ENCODE measurements around the gene PNPLA8. TPM values are rescaled to one million over a fixed set of nuclear protein-coding genes. Genes with fewer than 3 reads are reported as not detected.
A peak's percentile ranks its signal among the peaks of the same experiment; 100 is the strongest.

Gene PNPLA8
- total and polyA plus RNA-seq, 7 donors: 30.3 to 103 (median 60.1) TPM

DNA sequence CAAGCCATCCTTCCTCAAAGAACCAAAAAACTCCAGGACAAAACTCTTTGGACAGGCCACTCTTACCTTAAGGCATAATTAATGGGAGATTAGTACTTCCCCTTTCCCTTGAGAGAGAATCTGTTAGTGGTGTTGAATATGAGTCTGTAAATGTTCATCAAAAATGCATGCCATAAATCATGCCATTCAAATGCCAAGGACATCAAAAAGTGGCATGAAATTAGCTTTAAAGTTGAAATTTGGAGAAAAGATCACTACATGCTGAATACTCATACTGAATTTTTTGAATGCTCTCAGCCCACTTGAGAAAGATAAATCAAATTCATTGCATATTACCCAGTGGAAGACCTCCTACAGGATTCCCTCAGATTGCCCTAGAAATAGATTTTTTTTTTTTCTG lies 76.4 kb downstream of the PNPLA8 start:
- TF ChIP-seq, protein P1, sequence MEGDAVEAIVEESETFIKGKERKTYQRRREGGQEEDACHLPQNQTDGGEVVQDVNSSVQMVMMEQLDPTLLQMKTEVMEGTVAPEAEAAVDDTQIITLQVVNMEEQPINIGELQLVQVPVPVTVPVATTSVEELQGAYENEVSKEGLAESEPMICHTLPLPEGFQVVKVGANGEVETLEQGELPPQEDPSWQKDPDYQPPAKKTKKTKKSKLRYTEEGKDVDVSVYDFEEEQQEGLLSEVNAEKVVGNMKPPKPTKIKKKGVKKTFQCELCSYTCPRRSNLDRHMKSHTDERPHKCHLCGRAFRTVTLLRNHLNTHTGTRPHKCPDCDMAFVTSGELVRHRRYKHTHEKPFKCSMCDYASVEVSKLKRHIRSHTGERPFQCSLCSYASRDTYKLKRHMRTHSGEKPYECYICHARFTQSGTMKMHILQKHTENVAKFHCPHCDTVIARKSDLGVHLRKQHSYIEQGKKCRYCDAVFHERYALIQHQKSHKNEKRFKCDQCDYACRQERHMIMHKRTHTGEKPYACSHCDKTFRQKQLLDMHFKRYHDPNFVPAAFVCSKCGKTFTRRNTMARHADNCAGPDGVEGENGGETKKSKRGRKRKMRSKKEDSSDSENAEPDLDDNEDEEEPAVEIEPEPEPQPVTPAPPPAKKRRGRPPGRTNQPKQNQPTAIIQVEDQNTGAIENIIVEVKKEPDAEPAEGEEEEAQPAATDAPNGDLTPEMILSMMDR (IDR thresholded peaks at IDR 0.05): no peak
- intact Hi-C loops (cut with DNase I): no loop called here
- Histone ChIP-seq H3K27ac (no peak overlapping the region), H3K9me3 (no peaks in the 10 kb centered on the region), H3K4me3 (no peak overlapping the region), H3K27me3 (ENCODE audit: insufficient read depth in 3 of 3, low read length in 2 of 3) (peaks cover 0 to 32% (median 3%) of the 10 kb centered on the region in 3 donors), H3K36me3 (ENCODE audit: insufficient read depth in 1 of 2, low read depth in 1 of 2) (no peaks in the 10 kb centered on the region), H3K4me1 (peaks cover 2% of the 10 kb centered on the region)
- DNase-seq (no peak), ATAC-seq (no peak)

DNA sequence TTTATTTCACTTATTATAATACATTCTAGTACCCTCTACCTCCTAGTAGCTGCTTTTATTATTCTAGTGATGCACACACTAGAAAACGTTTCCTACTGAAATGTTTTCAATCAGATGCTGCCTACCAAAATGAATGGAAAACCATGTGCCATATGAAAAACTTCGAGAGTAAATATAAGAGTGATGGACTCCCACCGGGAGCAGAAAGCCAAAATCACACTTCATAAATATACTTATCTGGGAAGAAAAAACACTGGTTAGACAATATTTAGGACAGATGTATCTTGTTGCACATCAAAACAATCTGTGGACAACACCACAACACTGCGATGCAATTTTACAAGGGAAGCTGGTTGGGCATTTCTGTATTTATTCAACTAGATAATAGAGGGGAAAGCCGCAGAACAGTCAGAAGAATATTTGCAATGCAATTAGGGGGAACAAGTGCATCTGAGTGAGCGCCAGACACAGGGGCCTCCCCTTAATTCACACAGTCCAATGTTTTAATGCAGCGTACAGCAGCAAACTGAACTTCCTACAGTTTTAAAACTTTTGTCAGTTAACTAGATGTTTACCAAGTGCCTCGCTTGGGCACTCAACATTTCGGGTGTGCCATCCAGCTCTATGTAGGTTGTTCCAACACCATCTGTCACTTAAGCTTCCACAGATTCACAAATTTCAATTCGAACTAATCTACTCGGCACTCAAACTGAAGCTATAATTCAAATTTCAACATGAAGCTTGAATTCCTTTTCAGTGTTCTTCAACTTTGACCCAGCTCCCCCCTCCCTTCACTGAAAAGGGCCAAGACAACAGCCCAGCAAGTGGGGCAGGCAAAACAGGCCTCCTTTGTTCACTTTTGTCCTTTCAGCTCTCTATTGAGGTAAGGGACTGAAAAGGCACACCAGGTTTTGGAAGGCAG lies 77.1 kb downstream of the PNPLA8 start:
- TF ChIP-seq, protein P1 (IDR thresholded peaks at IDR 0.05): no peak
- Histone ChIP-seq H3K4me1 (no peaks in the 10 kb centered on the region), H3K27ac (no peak overlapping the region), H3K9me3 (no peaks in the 10 kb centered on the region), H3K4me3 (no peak overlapping the region), H3K27me3 (ENCODE audit: insufficient read depth in 3 of 3, low read length in 2 of 3) (peaks cover 0 to 25% (median 2%) of the 10 kb centered on the region in 3 donors), H3K36me3 (ENCODE audit: insufficient read depth in 1 of 2, low read depth in 1 of 2) (no peaks in the 10 kb centered on the region)
- intact Hi-C loops (cut with DNase I): no loop called here
- WGBS, 3 donors: 58 to 66% (median 65%) methylated on average over 11 of the region's 11 CpGs
- no peak for DNase-seq
- ATAC-seq: no peak

DNA sequence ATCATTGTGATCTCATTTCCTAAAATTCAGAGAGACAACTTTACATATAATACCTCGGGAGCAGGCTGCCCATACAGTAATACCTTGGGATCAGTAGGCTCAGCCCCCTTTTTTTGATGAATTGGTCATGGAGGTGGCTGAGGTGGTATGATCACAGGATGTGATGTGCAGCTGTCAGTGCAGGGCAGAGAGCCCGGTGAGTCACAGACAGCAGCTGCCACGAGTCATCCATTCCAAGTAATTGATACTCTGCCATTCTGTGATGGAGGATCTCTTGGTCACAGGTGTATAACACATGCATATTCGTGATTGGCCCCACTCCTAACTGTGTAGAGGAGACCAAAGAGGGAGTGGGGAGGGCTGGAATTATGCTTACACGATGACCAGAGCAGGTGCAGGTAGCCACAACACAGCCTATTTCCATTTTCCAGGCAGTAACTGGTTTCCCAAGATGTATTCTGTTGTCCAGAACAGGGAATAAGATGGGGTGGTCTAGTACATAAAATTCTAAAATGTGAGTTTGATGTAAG lies 83.8 kb downstream of the PNPLA8 start:
- Histone ChIP-seq H3K4me1 (no peaks in the 10 kb centered on the region), H3K27me3 (ENCODE audit: insufficient read depth in 3 of 3, low read length in 2 of 3) (no peaks in the 10 kb centered on the region), H3K9me3 (no peaks in the 10 kb centered on the region), H3K36me3 (ENCODE audit: insufficient read depth in 1 of 2, low read depth in 1 of 2) (no peaks in the 10 kb centered on the region), H3K4me3 (no peak overlapping the region), H3K27ac (no peak overlapping the region)
- WGBS, 3 donors: 19 to 29% (median 22%) methylated on average over 5 of the region's 5 CpGs
- TF ChIP-seq, protein P1 (IDR thresholded peaks at IDR 0.05): no peak
- ATAC-seq (peak in 3 of 4 donors; percentile 60 to 86 (median 63)), DNase-seq (no peak)
- intact Hi-C loops (cut with DNase I): no loop called here

DNA sequence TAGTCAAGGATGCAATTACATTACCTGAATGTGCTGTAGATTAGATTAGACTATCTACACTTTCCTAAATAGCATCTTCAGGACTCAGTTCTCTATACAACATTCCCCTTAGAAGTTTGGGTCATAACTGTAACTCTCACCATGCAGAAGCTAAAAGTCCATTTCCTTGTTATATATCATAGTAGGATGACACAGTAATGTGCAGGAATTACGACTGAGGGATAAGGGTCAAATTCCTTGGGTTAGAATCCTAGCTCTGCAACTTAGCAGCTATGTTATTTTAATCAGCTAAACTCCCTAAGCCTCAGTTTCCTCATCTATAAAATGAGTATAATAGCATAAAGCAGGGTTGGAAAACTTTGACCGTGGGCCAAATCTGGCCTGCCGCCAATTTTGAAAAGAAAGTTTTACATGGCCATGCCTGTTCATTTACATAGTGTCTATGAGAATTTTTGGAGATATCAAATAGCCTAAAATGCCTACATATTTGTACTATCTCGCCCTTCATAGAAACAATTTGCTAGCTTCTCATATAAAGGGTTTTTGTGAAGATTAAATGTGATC lies 84.5 kb downstream of the PNPLA8 start:
- TF ChIP-seq, protein P1 (IDR thresholded peaks at IDR 0.05): no peak
- H3K27me3 ChIP-seq (ENCODE audit: insufficient read depth in 3 of 3, low read length in 2 of 3): no peaks in the 10 kb centered on the region
- WGBS, 3 donors: 58 to 67% (median 61%) methylated on average over 4 of the region's 4 CpGs
- H3K4me3 ChIP-seq: no peak overlapping the region
- no peak overlapping the region for H3K27ac ChIP-seq
- intact Hi-C loops (cut with DNase I): no loop called here
- H3K36me3 ChIP-seq (ENCODE audit: insufficient read depth in 1 of 2, low read depth in 1 of 2): no peaks in the 10 kb centered on the region
- DNase-seq: no peak
- no peak for ATAC-seq
- no peaks in the 10 kb centered on the region for H3K4me1 ChIP-seq
- no peaks in the 10 kb centered on the region for H3K9me3 ChIP-seq
